A673 (cell line): ENCODE measurements around the gene TRMT11.

ENCODE experiments used
- CTCF ChIP-seq: fragments of 300-800, 200-600 bp; sonication (generic); conservative IDR thresholded peaks from 2 replicates; pipeline ENCODE4 v1.5.1; 2017; ENCODE audit warnings: low read depth, mild to moderate bottlenecking, antibody characterized with exemption, low read length, moderate library complexity, mixed read lengths
- EZH2 ChIP-seq: fragments of 200-600 bp; sonication (generic); IDR thresholded peaks from 2 replicates; pipeline ENCODE4 v1.6.1; 2017; ENCODE audit warnings: borderline replicate concordance, low read depth, mild to moderate bottlenecking, mixed read lengths, antibody characterized with exemption, low read length; ENCODE audit not compliant: poor library complexity, severe bottlenecking

- TF ChIP-seq CTCF: no peak
- TF ChIP-seq EZH2: no peak
These were observed 78.5 kb downstream of the TRMT11 start for GRCh38 chr6:126064748-126065401.
